Transverse colon (tissue), 4 donors: ENCODE measurements around the gene DTX1.

Experiments used
- CTCF ChIP-seq, 5 experiments: fragments of 200-600 bp in 3 of 5; fragments of 450-650 bp in 2 of 5; sonication (generic) in 3 of 5; IDR thresholded peaks; 1 replicate in 2 of 5; 2 replicates in 3 of 5; pipeline ENCODE4 v1.5.1; 2016 to 2017; ENCODE audit warnings: antibody characterized with exemption in 5 of 5, inconsistent platforms in 3 of 5, mild to moderate bottlenecking in 2 of 5, moderate library complexity in 1 of 5
- EP300 ChIP-seq: sonication (generic); formaldehyde crosslinking; IDR thresholded peaks from one replicate; pipeline ENCODE4 v1.6.1; 2017; ENCODE audit warnings: antibody characterized with exemption, low read depth
- POLR2AphosphoS5 ChIP-seq, 3 donors: sonication (generic); formaldehyde crosslinking; IDR thresholded peaks; one replicate each; pipeline ENCODE4 v1.6.1; 2016; ENCODE audit warnings: antibody characterized with exemption in 3 of 3

- no peak for TF ChIP-seq POLR2AphosphoS5 (IDR thresholded peaks at IDR 0.05)
- TF ChIP-seq CTCF (IDR thresholded peaks at IDR 0.05) = no peak
- TF ChIP-seq EP300 = no peak
Observed at GRCh38 chr12:113077859-113078255, 21.3 kb downstream of the DTX1 start.
